Measurements from ENCODE around the gene CARD11. TPM values are rescaled to one million over a fixed set of nuclear protein-coding genes. Genes with fewer than 3 reads are reported as not detected.

CARD11 gene
- 3.2 and 7.0 TPM in 2 replicates for total RNA-seq

- DNase-seq (ENCODE audit: low read depth in 2 of 2) = peak in 1 of 2 donors; percentile 5
These were observed at the start of gene CARD11 for GRCh38 chr7:3043544-3044371. TSS of gene CARD11 (minus strand) at chr7:3043867. CDS start at chr7:2958506, 85,361 bp downstream.

GRCh38 chr7:3092468-3092867, 48.8 kb upstream of the CARD11 start:
- DNase-seq (ENCODE audit: low read depth in 2 of 2) = no peak

DNA sequence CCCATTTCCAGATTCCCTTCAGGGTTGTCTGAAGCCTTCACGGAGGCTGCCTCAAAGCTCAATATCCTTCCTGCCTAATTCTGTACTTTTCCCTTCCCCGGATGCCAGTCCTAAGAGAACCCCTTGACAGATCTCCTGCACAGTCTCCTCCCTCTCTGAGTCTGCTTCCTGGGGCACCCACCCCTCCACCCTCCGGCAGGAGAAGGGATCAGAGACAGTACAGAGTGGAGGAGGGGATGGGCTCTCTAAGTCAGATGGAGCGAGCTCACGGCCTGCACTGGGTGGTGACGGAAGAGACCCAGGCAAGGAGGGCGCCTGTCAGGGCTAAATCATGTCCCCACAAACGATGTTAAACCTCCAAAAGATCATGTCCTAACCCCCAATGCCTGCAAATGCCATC, 48.0 kb upstream of the CARD11 start:
- no peak for DNase-seq (ENCODE audit: low read depth in 2 of 2)

GRCh38 chr7:3089493-3089892, 45.8 kb upstream of the CARD11 start:
- peak in 1 of 2 donors; percentile 15 for DNase-seq (ENCODE audit: low read depth in 2 of 2)

DNA sequence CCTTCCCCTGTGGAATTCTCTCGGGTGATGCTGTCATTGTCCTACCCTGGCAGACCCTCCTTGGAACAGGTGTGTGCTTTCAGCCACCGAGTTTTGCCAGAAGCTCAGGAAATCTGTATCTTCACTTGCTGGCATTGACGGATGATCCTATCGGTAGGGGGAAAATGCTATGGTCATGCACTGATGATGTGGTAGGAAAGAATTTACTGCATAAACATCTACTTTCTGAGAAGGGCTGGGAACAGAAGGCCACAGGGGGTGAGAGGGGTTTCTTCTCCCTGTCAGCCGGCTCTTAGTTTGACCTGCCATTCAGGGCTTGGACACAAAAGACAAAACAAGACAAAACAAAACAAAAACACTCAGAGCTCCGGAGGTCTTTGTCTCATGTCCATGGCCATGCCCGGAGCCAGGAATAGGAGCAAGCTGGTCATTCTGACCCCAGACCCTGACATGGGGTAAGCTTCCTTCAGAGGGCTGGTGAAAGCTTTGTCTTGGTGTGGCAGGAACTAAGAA, 43.6 kb upstream of the CARD11 start:
- DNase-seq (ENCODE audit: low read depth in 2 of 2) = peak in 1 of 2 donors; percentile 9

GRCh38 chr7:3083350-3083749, 39.7 kb upstream of the CARD11 start:
- no peak for DNase-seq (ENCODE audit: low read depth in 2 of 2)

GRCh38 chr7:3082831-3083230, 39.2 kb upstream of the CARD11 start:
- DNase-seq (ENCODE audit: low read depth in 2 of 2) = no peak

DNA sequence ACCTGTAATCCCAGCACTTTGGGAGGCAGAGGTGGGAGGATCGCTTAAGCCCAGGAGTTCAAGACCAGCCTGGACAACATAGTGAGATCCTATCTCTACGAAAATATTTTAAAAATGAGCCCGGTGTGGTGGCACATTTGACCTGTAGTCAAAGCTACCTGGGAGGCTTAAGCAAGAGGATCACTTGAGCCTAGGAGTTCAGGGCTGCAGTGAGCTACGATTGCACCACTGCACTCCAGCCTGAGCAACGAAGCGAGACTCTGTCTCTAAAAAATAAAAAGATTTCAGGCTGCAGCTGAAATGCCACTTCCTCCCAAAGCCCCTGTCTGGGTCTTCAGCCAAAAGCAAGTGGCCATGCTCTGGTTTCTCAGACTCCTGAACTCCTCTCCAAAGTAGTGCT, 38.7 kb upstream of the CARD11 start:
- DNase-seq (ENCODE audit: low read depth in 2 of 2) = no peak

GRCh38 chr7:3080106-3080505, 36.4 kb upstream of the CARD11 start:
- DNase-seq (ENCODE audit: low read depth in 2 of 2) = no peak

DNA sequence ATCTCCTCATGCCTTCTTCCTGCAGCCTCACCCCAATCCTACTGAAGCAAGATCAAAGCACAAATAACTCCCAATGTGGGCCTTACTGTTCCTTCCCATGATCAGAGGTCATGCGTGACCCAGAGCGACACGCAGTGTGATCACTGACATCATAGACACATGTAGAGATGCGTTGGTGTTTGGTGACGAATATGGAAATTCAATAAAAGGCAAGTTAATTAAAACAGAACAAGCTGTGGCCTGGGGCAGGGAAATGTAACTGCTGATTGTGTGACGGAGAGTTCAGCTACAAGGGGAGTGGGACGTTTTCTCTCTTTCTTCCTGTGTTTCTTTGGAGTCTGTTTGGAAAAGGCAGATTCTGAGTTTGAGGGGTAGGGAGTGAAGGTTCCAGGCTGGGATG, 34.8 kb upstream of the CARD11 start:
- no peak for DNase-seq (ENCODE audit: low read depth in 2 of 2)

DNA sequence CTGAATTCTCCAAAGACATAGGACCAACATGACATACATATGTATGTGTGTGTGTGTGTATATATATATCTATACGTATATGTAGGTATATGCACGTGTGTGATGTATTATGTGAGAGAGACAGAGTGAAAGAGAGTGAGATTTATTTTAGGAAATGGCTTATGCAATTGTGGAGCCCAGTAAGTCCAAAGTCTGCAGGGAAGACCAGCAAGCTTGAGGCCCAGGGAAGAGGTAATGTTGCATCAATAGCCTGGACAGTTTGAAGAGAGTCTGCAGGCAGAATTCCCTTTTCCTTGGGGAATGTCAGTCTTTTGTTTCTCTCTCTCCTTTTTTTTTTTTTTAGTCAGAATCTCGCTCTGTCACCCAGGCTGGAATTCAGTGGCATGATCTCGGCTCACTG, 33.0 kb upstream of the CARD11 start:
- DNase-seq (ENCODE audit: low read depth in 2 of 2) = no peak

GRCh38 chr7:3076163-3076562, 32.5 kb upstream of the CARD11 start:
- no peak for DNase-seq (ENCODE audit: low read depth in 2 of 2)

DNA sequence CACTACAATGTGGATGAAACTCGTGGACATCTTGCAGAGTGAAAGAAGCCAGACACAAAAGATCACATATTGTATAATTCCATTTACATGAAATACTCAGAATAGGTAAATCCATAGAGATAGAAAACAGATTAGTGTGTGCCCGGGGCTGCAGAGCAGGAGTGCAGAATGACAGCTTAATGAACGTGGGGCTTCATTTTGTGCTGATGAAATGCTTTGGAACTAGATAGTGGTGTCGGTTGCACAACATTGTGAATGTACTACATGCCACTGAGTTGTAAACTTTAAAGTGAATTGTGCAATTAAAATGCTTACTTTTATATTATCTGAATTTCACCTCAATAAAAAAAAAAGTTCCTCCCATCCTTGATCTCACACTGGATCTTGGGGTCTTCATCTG, 31.8 kb upstream of the CARD11 start:
- no peak for DNase-seq (ENCODE audit: low read depth in 2 of 2)

DNA sequence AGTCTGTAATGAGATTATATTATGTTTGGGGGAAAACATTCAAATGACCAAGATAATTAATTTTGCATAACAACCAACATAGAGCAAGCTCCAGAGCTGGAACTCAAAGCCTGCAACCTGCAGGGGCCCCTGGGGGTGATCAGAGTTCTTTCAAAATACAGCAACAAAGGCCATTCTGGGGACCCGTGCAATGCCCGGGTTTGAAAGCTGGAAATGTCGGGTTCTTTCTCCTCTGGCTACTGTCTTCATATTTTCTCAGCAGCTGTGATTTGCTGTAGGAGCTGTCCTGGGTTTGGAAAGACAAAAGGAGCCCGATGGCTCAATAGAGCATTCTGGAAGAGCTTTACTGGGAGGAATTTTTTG, 30.8 kb upstream of the CARD11 start:
- no peak for DNase-seq (ENCODE audit: low read depth in 2 of 2)

- no peak for DNase-seq (ENCODE audit: low read depth in 2 of 2)
These were observed 30.2 kb upstream of the CARD11 start for GRCh38 chr7:3073763-3074458.

GRCh38 chr7:3070908-3071307, 27.2 kb upstream of the CARD11 start:
- DNase-seq (ENCODE audit: low read depth in 2 of 2) = no peak

DNA sequence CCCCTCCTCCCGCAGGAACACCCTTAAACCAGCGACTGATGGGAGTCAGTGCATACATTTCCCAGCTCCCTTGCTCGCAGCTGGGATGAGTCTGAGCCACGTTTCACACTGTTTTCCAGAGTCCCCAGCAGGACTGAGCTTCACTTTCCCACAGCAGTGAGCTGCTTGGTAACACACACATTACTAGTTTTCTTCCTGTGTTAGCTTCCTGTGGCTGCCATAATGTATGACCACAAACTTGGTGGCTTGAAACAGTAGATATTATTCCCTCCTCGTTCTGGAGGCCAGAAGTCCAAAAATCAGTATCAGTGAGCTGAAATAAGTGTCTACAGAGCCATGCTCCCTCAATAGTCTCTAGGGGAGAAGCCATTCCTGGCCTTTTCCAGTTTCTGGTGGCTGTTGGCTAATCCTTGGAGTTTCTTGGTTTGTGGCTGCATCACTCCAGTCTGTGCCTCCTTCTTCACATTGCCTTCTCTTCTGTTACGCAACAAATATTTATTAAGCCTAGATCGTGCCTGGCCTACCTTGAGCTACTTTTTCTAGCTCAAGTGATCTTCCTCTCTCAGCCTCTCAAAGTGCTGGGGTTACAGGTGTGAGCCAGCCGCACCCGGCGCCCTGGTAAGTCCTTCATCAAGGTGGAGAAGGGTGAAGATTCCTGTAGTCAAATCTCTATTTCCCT, 26.2 kb upstream of the CARD11 start:
- no peak for DNase-seq (ENCODE audit: low read depth in 2 of 2)

DNA sequence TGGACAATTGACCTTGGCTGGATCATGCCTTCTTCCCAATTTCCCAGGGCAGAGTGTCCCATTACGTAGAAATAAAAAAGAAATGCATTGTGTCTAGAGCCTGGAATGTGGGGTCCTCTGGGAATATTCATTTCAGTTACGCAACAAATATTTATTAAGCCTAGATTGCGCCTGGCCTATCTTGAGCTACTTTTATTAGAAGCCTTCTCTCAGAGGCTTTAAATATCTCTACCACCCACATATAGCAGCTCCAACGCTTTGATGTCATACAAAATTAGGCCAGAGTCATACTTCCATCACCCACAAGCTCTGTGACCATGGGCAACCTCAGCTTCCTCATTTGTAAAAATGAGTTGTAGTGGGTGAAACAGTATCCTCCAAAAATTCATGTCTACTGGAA, 24.9 kb upstream of the CARD11 start:
- no peak for DNase-seq (ENCODE audit: low read depth in 2 of 2)

- DNase-seq (ENCODE audit: low read depth in 2 of 2) = no peak
These were observed 24.1 kb upstream of the CARD11 start for GRCh38 chr7:3067606-3068380.

DNA sequence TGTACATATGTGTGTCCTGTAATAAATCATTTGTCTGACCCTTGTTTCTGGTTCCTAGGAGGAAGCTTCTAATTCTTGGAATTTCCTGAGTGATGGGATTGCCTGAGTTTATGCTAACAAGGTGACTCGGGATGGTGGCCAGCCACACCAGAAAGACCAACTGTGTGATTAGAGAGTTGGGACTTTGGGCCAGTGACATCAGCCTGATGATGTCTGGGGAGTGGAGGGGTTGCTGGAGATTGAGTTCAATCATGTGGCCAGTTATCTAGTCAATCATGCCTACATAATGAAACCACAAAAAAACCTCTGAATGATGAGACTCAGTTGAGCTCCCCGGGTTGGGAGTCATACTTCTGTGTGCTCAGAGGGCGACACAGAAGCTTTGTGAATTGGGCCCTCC, 23.5 kb upstream of the CARD11 start:
- DNase-seq (ENCODE audit: low read depth in 2 of 2) = no peak

- DNase-seq (ENCODE audit: low read depth in 2 of 2) = no peak
These were observed 22.8 kb upstream of the CARD11 start for GRCh38 chr7:3066506-3066905.

Data from dermis microvascular lymphatic vessel endothelial cell (primary cell).